Measurements from ENCODE around the gene OXLD1. TPM values are rescaled to one million over a fixed set of nuclear protein-coding genes. Genes with fewer than 3 reads are reported as not detected.

The OXLD1 gene
- total RNA-seq, 1 experiment from 2014 or later = 40.2 TPM

DNA sequence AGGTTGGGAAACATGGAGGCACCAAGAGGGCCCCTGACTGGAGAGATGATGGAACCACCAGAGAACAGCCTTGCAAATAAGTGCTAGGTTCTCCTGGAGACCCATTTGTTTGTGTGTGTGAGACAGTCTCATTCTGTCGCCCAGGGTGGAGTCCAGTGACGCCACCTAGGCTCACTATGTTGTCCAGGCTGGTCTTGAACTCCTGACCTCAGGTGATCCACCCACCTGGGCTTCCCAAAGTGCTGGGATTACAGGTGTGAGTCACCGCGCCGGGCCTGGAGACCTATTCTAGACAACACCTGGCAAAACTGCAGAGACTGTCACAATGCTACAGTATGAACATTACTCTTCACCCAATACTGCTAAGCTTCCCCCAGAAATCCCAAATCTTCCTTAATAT lies 31.0 kb downstream of the OXLD1 start:
- Histone ChIP-seq H2AFZ (no peak overlapping the region), H3K79me2 (ENCODE audit: low read depth) (peaks cover 54% of the 10 kb centered on the region), H3F3A (ENCODE audit: insufficient read depth, low read depth) (peaks cover 10% of the 10 kb centered on the region; the same call in 1 of the 2 replicates), H3K4me1 (replicated peaks; ENCODE audit: insufficient read depth) (peaks cover 11% of the 10 kb centered on the region; the same call in 1 of the 2 replicates), H3K9me2 (ENCODE audit: insufficient read depth) (no peaks in the 10 kb centered on the region), H4K20me1 (ENCODE audit: insufficient read depth) (peaks cover 39% of the 10 kb centered on the region), H3K4me2 (peak overlapping the region; percentile 91), H3K27ac (no peak overlapping the region), H3K36me3 (ENCODE audit: low read depth) (no peaks in the 10 kb centered on the region), H3K27me3 (ENCODE audit: insufficient read depth, low read depth) (no peaks in the 10 kb centered on the region), H3K4me3 (peak overlapping the region; percentile 96; the same call in 1 of the 2 replicates), H3K9me3 (ENCODE audit: insufficient read depth, low read depth) (no peaks in the 10 kb centered on the region)
- TF ChIP-seq, protein P1, sequence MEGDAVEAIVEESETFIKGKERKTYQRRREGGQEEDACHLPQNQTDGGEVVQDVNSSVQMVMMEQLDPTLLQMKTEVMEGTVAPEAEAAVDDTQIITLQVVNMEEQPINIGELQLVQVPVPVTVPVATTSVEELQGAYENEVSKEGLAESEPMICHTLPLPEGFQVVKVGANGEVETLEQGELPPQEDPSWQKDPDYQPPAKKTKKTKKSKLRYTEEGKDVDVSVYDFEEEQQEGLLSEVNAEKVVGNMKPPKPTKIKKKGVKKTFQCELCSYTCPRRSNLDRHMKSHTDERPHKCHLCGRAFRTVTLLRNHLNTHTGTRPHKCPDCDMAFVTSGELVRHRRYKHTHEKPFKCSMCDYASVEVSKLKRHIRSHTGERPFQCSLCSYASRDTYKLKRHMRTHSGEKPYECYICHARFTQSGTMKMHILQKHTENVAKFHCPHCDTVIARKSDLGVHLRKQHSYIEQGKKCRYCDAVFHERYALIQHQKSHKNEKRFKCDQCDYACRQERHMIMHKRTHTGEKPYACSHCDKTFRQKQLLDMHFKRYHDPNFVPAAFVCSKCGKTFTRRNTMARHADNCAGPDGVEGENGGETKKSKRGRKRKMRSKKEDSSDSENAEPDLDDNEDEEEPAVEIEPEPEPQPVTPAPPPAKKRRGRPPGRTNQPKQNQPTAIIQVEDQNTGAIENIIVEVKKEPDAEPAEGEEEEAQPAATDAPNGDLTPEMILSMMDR (conservative IDR thresholded peaks at IDR 0.05) = no peak
- TF ChIP-seq EZH2 (IDR thresholded peaks at IDR 0.05; ENCODE audit: low read depth) = no peak
- intact Hi-C loops (cut with micrococcal nuclease; ENCODE audit: unreplicated experiment) = loop anchor here (5.0 kb wide), 2 partner anchors 47 to 77 kb away; partner anchors contain the start of genes ARL16, HGS and SLC25A10
- ChIA-PET CTCF (no interaction called here), POLR2A (ENCODE audit: unreplicated experiment) (no interaction called here)
- DNase-seq = peak; percentile 59 to 67
- no TSS peak for BruUV-seq (replicated peaks)

DNA sequence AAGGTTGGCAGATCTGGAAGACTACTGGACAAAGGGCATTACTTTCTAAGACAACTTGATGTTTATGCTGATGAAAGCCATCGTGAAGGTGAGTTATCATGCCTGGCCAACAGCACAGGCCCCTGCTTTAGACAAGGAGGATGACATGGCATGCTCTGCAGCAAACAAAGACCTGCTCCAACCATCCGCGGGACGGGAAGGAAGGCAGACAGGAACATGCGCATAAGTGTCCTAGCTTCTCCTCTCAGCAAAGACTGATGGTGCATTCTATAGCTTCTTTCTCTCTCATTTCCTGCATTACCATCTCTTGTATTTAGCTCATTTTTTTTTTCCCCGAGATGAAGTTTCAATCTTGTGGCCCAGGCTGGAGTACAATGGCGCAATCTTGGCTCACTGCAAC lies 34.9 kb downstream of the OXLD1 start:
- Histone ChIP-seq H4K20me1 (ENCODE audit: insufficient read depth) (peaks cover 42% of the 10 kb centered on the region), H3K27ac (no peak overlapping the region), H3K9me3 (ENCODE audit: insufficient read depth, low read depth) (no peaks in the 10 kb centered on the region), H3K9me2 (ENCODE audit: insufficient read depth) (no peaks in the 10 kb centered on the region), H2AFZ (no peak overlapping the region), H3K4me1 (replicated peaks; ENCODE audit: insufficient read depth) (peaks cover 6% of the 10 kb centered on the region; the same call in 1 of the 2 replicates), H3F3A (ENCODE audit: insufficient read depth, low read depth) (peaks cover 10% of the 10 kb centered on the region; the same call in 1 of the 2 replicates), H3K27me3 (ENCODE audit: insufficient read depth, low read depth) (no peaks in the 10 kb centered on the region), H3K36me3 (ENCODE audit: low read depth) (0 out of 2 replicates have a peak, but pooled peaks cover 4% of the 10 kb centered on the region), H3K4me3 (no peak overlapping the region), H3K79me2 (ENCODE audit: low read depth) (peaks cover 57% of the 10 kb centered on the region), H3K4me2 (no peak overlapping the region)
- intact Hi-C loops (cut with micrococcal nuclease; ENCODE audit: unreplicated experiment) = no loop called here
- ChIA-PET CTCF (no interaction called here), POLR2A (ENCODE audit: unreplicated experiment) (interaction anchor here (0.6 kb wide), 1 partner anchor 123 kb away, joined by 14 read pairs; no protein-coding TSS in a partner anchor)
- TF ChIP-seq EZH2 (IDR thresholded peaks at IDR 0.05; ENCODE audit: low read depth) = no peak
- TF ChIP-seq, protein P1 (conservative IDR thresholded peaks at IDR 0.05) = no peak
- DNase-seq = no peak
- BruUV-seq (replicated peaks) = no TSS peak

DNA sequence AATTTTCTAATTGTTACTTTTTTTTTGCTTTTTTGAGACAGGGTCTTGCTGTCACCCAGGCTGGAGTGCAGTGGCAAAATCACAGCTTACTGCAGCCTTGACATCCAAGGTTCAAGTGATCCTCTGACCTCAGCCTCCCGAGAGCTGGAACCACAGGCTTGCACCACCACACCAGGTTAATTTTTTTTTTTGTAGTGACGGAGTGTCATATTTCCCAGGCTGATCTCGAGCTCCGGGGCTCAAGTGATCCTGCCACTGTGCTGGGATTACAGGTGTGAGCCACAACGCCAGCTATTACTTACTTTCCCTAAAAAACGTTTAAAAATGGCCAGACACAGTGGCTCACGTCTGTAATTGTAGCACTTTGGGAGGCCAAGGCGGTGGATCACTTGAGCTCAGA lies 36.1 kb downstream of the OXLD1 start:
- no peaks in the 10 kb centered on the region for H3K27me3 ChIP-seq (ENCODE audit: insufficient read depth, low read depth)
- CTCF ChIA-PET = interaction anchor here (0.7 kb wide), 1 partner anchor 52 kb away, joined by 3 read pairs; no protein-coding TSS in a partner anchor
- no peak for TF ChIP-seq EZH2 (IDR thresholded peaks at IDR 0.05; ENCODE audit: low read depth)
- TF ChIP-seq, protein P1 (conservative IDR thresholded peaks at IDR 0.05) = no peak
- H3K4me3 ChIP-seq = no peak overlapping the region
- H2AFZ ChIP-seq = no peak overlapping the region
- no peaks in the 10 kb centered on the region for H3K9me2 ChIP-seq (ENCODE audit: insufficient read depth)
- POLR2A ChIA-PET (ENCODE audit: unreplicated experiment) = interaction anchor here (0.6 to 0.7 kb wide), 2 partner anchors 16 to 31 kb away, joined by 3 to 4 read pairs; no protein-coding TSS in a partner anchor
- no peak for DNase-seq
- H3K79me2 ChIP-seq (ENCODE audit: low read depth) = peaks cover 45% of the 10 kb centered on the region
- peaks cover under 1% of the 10 kb centered on the region; the same call in 1 of the 2 replicates for H3K4me1 ChIP-seq (replicated peaks; ENCODE audit: insufficient read depth)
- peaks cover 33% of the 10 kb centered on the region for H4K20me1 ChIP-seq (ENCODE audit: insufficient read depth)
- no peaks in the 10 kb centered on the region for H3K9me3 ChIP-seq (ENCODE audit: insufficient read depth, low read depth)
- H3K36me3 ChIP-seq (ENCODE audit: low read depth) = 0 out of 2 replicates have a peak, but pooled peaks cover 4% of the 10 kb centered on the region
- H3K27ac ChIP-seq = no peak overlapping the region
- intact Hi-C loops (cut with micrococcal nuclease; ENCODE audit: unreplicated experiment) = no loop called here
- BruUV-seq (replicated peaks) = no TSS peak
- H3F3A ChIP-seq (ENCODE audit: insufficient read depth, low read depth) = no peaks in the 10 kb centered on the region
- no peak overlapping the region for H3K4me2 ChIP-seq

Data from PC-9 (cell line).